RWPE2 (cell line): ENCODE measurements around the gene ZHX3.

Experiments
- ATAC-seq: fragments of 200-7000 bp; cut with Tn5 transposase; 3 replicates; pipeline ENCODE4 v1.9.1; 2021; ENCODE audit warnings: low read depth
- DNase-seq: peaks from one replicate; pipeline ENCODE4 v3.0.0-alpha.2; 2020; ENCODE audit warnings: low spot score
- H3K27ac ChIP-seq: fragments of 450-650 bp; 2 replicates; pipeline ENCODE4 v1.5.1; 2017; ENCODE audit warnings: mild to moderate bottlenecking; ENCODE audit not compliant: poor library complexity, severe bottlenecking
- H3K27me3 ChIP-seq: fragments of 250-450 bp; sonication (Bioruptor Pico); 2 replicates; pipeline ENCODE4 v1.5.1; 2021; ENCODE audit warnings: mild to moderate bottlenecking, moderate library complexity; ENCODE audit not compliant: insufficient read depth, poor library complexity, severe bottlenecking
- H3K36me3 ChIP-seq: fragments of 250-450 bp; sonication (Bioruptor Pico); 2 replicates; pipeline ENCODE4 v1.5.1; 2020; ENCODE audit warnings: low read depth, mild to moderate bottlenecking, moderate library complexity
- H3K4me1 ChIP-seq: fragments of 250-450 bp; sonication (Bioruptor Pico); 2 replicates; pipeline ENCODE4 v1.5.1; 2021; ENCODE audit warnings: mild to moderate bottlenecking, moderate library complexity; ENCODE audit not compliant: insufficient read depth, poor library complexity, severe bottlenecking
- H3K4me3 ChIP-seq: fragments of 250-450 bp; sonication (Bioruptor Pico); 2 replicates; pipeline ENCODE4 v1.5.1; 2021; ENCODE audit warnings: mild to moderate bottlenecking, moderate library complexity; ENCODE audit not compliant: severe bottlenecking
- H3K9me3 ChIP-seq: fragments of 250-450 bp; sonication (Bioruptor Pico); 2 replicates; pipeline ENCODE4 v1.5.1; 2021; ENCODE audit warnings: mild to moderate bottlenecking, moderate library complexity; ENCODE audit not compliant: severe bottlenecking
- CTCF ChIP-seq: fragments of 450-650 bp; IDR thresholded peaks from one replicate; pipeline ENCODE4 v1.5.1; 2017; ENCODE audit warnings: mild to moderate bottlenecking, moderate library complexity; ENCODE audit not compliant: poor library complexity, severe bottlenecking

Gene ZHX3

GRCh38 chr20:41353530-41353929 is 36.0 kb upstream of the ZHX3 start:
- no peak overlapping the region for H3K4me3 ChIP-seq
- ATAC-seq, result no peak
- H3K27ac ChIP-seq, result no peak overlapping the region
- no peaks in the 10 kb centered on the region for H3K27me3 ChIP-seq
- no peaks in the 10 kb centered on the region for H3K4me1 ChIP-seq
- peaks cover 71% of the 10 kb centered on the region for H3K36me3 ChIP-seq
- H3K9me3 ChIP-seq, result no peaks in the 10 kb centered on the region
- no peak for DNase-seq
- TF ChIP-seq CTCF, result no peak

- peak; percentile 17 for TF ChIP-seq CTCF
- H3K27ac ChIP-seq, result no peak overlapping the region
- DNase-seq (no peak), ATAC-seq (no peak)
- no peaks in the 10 kb centered on the region for H3K9me3 ChIP-seq
- peaks cover 74% of the 10 kb centered on the region for H3K36me3 ChIP-seq
- H3K27me3 ChIP-seq, result no peaks in the 10 kb centered on the region
- no peaks in the 10 kb centered on the region for H3K4me1 ChIP-seq
- H3K4me3 ChIP-seq, result no peak overlapping the region
Measured at GRCh38 chr20:41352666-41353065, 35.1 kb upstream of the ZHX3 start.

- H3K27me3 ChIP-seq, result no peaks in the 10 kb centered on the region
- no peak for TF ChIP-seq CTCF
- DNase-seq, result no peak
- no peak overlapping the region for H3K27ac ChIP-seq
- peak; percentile 35; the same call in 2 of the 3 replicates for ATAC-seq
- H3K9me3 ChIP-seq, result no peaks in the 10 kb centered on the region
- H3K4me3 ChIP-seq, result no peak overlapping the region
- peaks cover 74% of the 10 kb centered on the region for H3K36me3 ChIP-seq
- no peaks in the 10 kb centered on the region for H3K4me1 ChIP-seq
Measured at GRCh38 chr20:41352106-41352505, 34.6 kb upstream of the ZHX3 start.

GRCh38 chr20:41350408-41350962 is 33.0 kb upstream of the ZHX3 start:
- Histone ChIP-seq H3K36me3 (peaks cover 79% of the 10 kb centered on the region), H3K9me3 (no peaks in the 10 kb centered on the region), H3K27me3 (no peaks in the 10 kb centered on the region), H3K27ac (no peak overlapping the region), H3K4me3 (no peak overlapping the region), H3K4me1 (no peaks in the 10 kb centered on the region)
- TF ChIP-seq CTCF, result no peak
- ATAC-seq, result no peak
- no peak for DNase-seq

GRCh38 chr20:41349943-41350342 is 32.4 kb upstream of the ZHX3 start:
- H3K9me3 ChIP-seq, result no peaks in the 10 kb centered on the region
- ATAC-seq (no peak), DNase-seq (peak; percentile 83)
- peaks cover 75% of the 10 kb centered on the region for H3K36me3 ChIP-seq
- no peaks in the 10 kb centered on the region for H3K27me3 ChIP-seq
- TF ChIP-seq CTCF, result no peak
- H3K4me3 ChIP-seq, result no peak overlapping the region
- H3K4me1 ChIP-seq, result no peaks in the 10 kb centered on the region
- no peak overlapping the region for H3K27ac ChIP-seq
